K562 (cell line): ENCODE data around the gene TPO. TPM values are rescaled to one million over a fixed set of nuclear protein-coding genes. Genes with fewer than 3 reads are reported as not detected.

Experiments used
- ATAC-seq: fragments of 200-7000 bp; cut with Tn5 transposase; 3 replicates; pipeline ENCODE4 v1.9.1; 2020; ENCODE audit warnings: moderate library complexity
- BruUV-seq: library from RNA; stranded (reverse); fragments of 400-500 nt; replicated peaks from 2 replicates; lab custom pipeline; 2021; lab: Mats Ljungman, UMichigan
- CTCF ChIA-PET: fragments of 300-600 bp; formaldehyde crosslinking; extraction: SDS; loops from one replicate; lab custom pipeline; 2021; ENCODE audit warnings: low intra/inter-chr PET ratio; lab: Yijun Ruan, JAX
- POLR2A ChIA-PET: fragments of 300-600, 350-650 bp; sonication (Branson Sonifier 250); formaldehyde crosslinking; extraction: SDS; loops from one replicate; lab custom pipeline; 2021; ENCODE audit warnings: antibody characterized with exemption, inconsistent platforms; lab: Yijun Ruan, JAX
- DNase-seq, 4 experiments: peaks; one replicate each; pipeline versions ENCODE4 v3.0.0 to v3.0.0-alpha.2; 2011 to 2018; ENCODE audit warnings: low spot score in 3 of 4, mixed read lengths in 3 of 4; ENCODE audit errors: extremely low read depth in 1 of 4
- FAIRE-seq: peaks from 2 replicates; lab custom pipeline; 2011; peaks lifted over from hg19 to GRCh38; lab: Jason Lieb, UNC
- H2AFZ ChIP-seq: 2 replicates; pipeline ENCODE4 v1.6.0; 2011; ENCODE audit warnings: low read depth, low read length, control low read depth, inconsistent platforms
- H3K27ac ChIP-seq: fragments of 200-600 bp; 3 replicates; pipeline ENCODE4 v1.8.0; 2011; ENCODE audit warnings: low read depth, mild to moderate bottlenecking, control low read depth, inconsistent platforms, low read length, moderate library complexity, mixed read lengths; ENCODE audit errors: extremely low read depth
- H3K27me3 ChIP-seq, 2 experiments: fragments of 300-600 bp in 1 of 2; 2 replicates in 1 of 2; 3 replicates in 1 of 2; pipeline versions ENCODE4 v1.6.0 to v1.8.0; 2011; ENCODE audit warnings: inconsistent platforms in 2 of 2, low read length in 2 of 2, mild to moderate bottlenecking in 1 of 2, mixed read lengths in 1 of 2, moderate library complexity in 1 of 2; ENCODE audit not compliant: control insufficient read depth in 2 of 2, insufficient read depth in 2 of 2
- H3K36me3 ChIP-seq: fragments of 300-600 bp; 3 replicates; pipeline ENCODE4 v1.8.0; 2011; ENCODE audit warnings: mild to moderate bottlenecking, low read length, inconsistent platforms; ENCODE audit not compliant: control insufficient read depth, insufficient read depth
- H3K4me1 ChIP-seq, 2 experiments: fragments of 200-600 bp in 1 of 2; replicated peaks in 1 of 2; 2 replicates in 1 of 2; 3 replicates in 1 of 2; pipeline versions ENCODE4 v1.5.1 to v1.8.0; 2011; ENCODE audit warnings: inconsistent platforms in 2 of 2, low read length in 2 of 2, mild to moderate bottlenecking in 1 of 2, mixed read lengths in 1 of 2, moderate library complexity in 1 of 2; ENCODE audit not compliant: control insufficient read depth in 2 of 2, insufficient read depth in 2 of 2
- H3K4me2 ChIP-seq: 2 replicates; pipeline ENCODE4 v1.6.1; 2011; ENCODE audit warnings: low read length, control low read depth, inconsistent platforms, mixed read lengths; ENCODE audit not compliant: insufficient read depth
- H3K4me3 ChIP-seq: fragments of 200-600 bp; sonication (generic), shearing (Covaris generic); 2 replicates; pipeline ENCODE4 v1.5.1; 2016; ENCODE audit warnings: control low read depth, inconsistent platforms
- H3K79me2 ChIP-seq: fragments of 200-600 bp; 3 replicates; pipeline ENCODE4 v1.8.0; 2011; ENCODE audit warnings: low read length, inconsistent platforms; ENCODE audit not compliant: control insufficient read depth, insufficient read depth
- H3K9ac ChIP-seq, 2 experiments: 2 replicates each; pipeline versions ENCODE4 v1.6.0 to v1.6.1; 2011; ENCODE audit warnings: low read depth in 2 of 2, low read length in 2 of 2, control low read depth in 1 of 2, inconsistent platforms in 1 of 2, mild to moderate bottlenecking in 1 of 2, mixed read lengths in 1 of 2; ENCODE audit not compliant: insufficient read depth in 1 of 2
- H3K9me1 ChIP-seq: one replicate; pipeline ENCODE4 v1.6.0; 2011; ENCODE audit warnings: inconsistent platforms, mild to moderate bottlenecking, low read length, moderate library complexity; ENCODE audit not compliant: control insufficient read depth, insufficient read depth
- H3K9me3 ChIP-seq: replicated peaks from 2 replicates; pipeline ENCODE4 v1.5.1; 2011; ENCODE audit warnings: low read depth, low read length, inconsistent platforms; ENCODE audit not compliant: control insufficient read depth, insufficient read depth
- H4K20me1 ChIP-seq: replicated peaks from 2 replicates; pipeline ENCODE4 v1.6.1; 2011; ENCODE audit warnings: low read length, inconsistent platforms, mixed read lengths; ENCODE audit not compliant: control insufficient read depth, insufficient read depth
- C11orf30 ChIP-seq: fragments of 450-650 bp; IDR thresholded peaks from 2 replicates; pipeline ENCODE4 v1.6.1; 2016; ENCODE audit warnings: low read depth, mild to moderate bottlenecking
- CBFA2T2 ChIP-seq: fragments of 450-650 bp; conservative IDR thresholded peaks from 2 replicates; pipeline ENCODE4 v1.6.1; 2017; ENCODE audit warnings: mild to moderate bottlenecking
- HIVEP1 ChIP-seq: fragments of 250-450 bp; sonication (Bioruptor Pico); IDR thresholded peaks from 2 replicates; pipeline ENCODE4 v1.4.0; 2020; ENCODE audit warnings: mild to moderate bottlenecking
- KAT8 ChIP-seq: fragments of 450-650 bp; IDR thresholded peaks from 2 replicates; pipeline ENCODE4 v1.6.1; 2016; ENCODE audit warnings: low read depth, mild to moderate bottlenecking
- KLF1 ChIP-seq: fragments of 450-650 bp; IDR thresholded peaks from 2 replicates; pipeline ENCODE4 v1.6.1; 2016; ENCODE audit warnings: missing genetic modification characterization, missing compliant biosample characterization
- NFYB ChIP-seq: IDR thresholded peaks from 2 replicates; pipeline ENCODE4 v1.6.1; 2011; ENCODE audit warnings: mild to moderate bottlenecking, moderate library complexity; ENCODE audit not compliant: insufficient read length; ENCODE audit errors: extremely low read depth
- SMAD1 ChIP-seq: fragments of 150-350 bp; IDR thresholded peaks from 2 replicates; pipeline ENCODE4 v1.6.1; 2014; ENCODE audit warnings: low read length, low read depth; ENCODE audit not compliant: partially characterized antibody
- TBP ChIP-seq: optimal IDR thresholded peaks from 2 replicates; pipeline ENCODE3; 2011; ENCODE audit warnings: low read depth, low read length, improper control_type of control experiment
- TEAD2 ChIP-seq: fragments of 450-650 bp; IDR thresholded peaks from 2 replicates; pipeline ENCODE4 v1.6.1; 2016; ENCODE audit warnings: missing genetic modification characterization, control low read depth, missing compliant biosample characterization
- ZFPM2 ChIP-seq: fragments of 250-450 bp; sonication (Bioruptor Pico); IDR thresholded peaks from 2 replicates; pipeline ENCODE4 v1.5.1; 2022; ENCODE audit warnings: mild to moderate bottlenecking
- ZNF282 ChIP-seq: sonication (generic); formaldehyde crosslinking; IDR thresholded peaks from 2 replicates; pipeline ENCODE4 v1.8.1; 2023; ENCODE audit warnings: missing genetic modification reagents
- ZNF785 ChIP-seq: fragments of 250-450 bp; sonication (Bioruptor Pico); IDR thresholded peaks from 2 replicates; pipeline ENCODE4 v1.4.0; 2020; ENCODE audit warnings: mild to moderate bottlenecking
- WGBS: fragments of 100-300 bp; shearing (Covaris generic); methylation state at CpG from one replicate; pipeline ENCODE4 v1.1.6; 2016; ENCODE audit warnings: low coverage, mixed read lengths; ENCODE audit not compliant: insufficient coverage; ENCODE audit errors: missing lambda C conversion rate; 5-methylcytosine and 5-hydroxymethylcytosine counted together
- in situ Hi-C: fragments of 300-500 bp; cut with MboI; formaldehyde crosslinking; loops from 4 replicates; pipeline ENCODE4 v1.15.0; 2018; ENCODE audit warnings: inconsistent platforms, mixed read lengths
- intact Hi-C: fragments of 100-400 bp; cut with micrococcal nuclease; formaldehyde crosslinking; loops from 2 replicates; pipeline ENCODE4 v1.14.2; 2022
- polyA plus RNA-seq, 8 experiments: library from polyadenylated mRNA; depleted of rRNA in 4 of 8; stranded (reverse) in 5 of 8; unstranded in 3 of 8; fragments of >200 nt; fragmentation: Nextera tagmentation in 2 of 8; fragmentation: Illumina TruSeq in 1 of 8; extraction: Ambion mirVana in 2 of 8; extraction: Trizol in 1 of 8; gene quantifications; 2 replicates each; pipeline versions ENCODE4 v1.2.1 to v1.2.3, GENCODE V29; 2011 to 2014; ENCODE audit warnings: inconsistent platforms in 1 of 8, missing spikeins in 1 of 8
- total RNA-seq, 7 experiments: library from RNA; depleted of rRNA in 6 of 7; stranded (reverse); fragments of >200 nt in 6 of 7; fragmentation: Illumina TruSeq in 2 of 7; extraction: Trizol in 2 of 7; gene quantifications; 2 replicates each; pipeline versions ENCODE4 v1.2.1 to v1.2.3, GENCODE V29; 2011 to 2021; ENCODE audit warnings: low replicate concordance in 1 of 7
- TF ChIP-seq, protein P1 (sequence below): fragments of 250-450 bp; sonication (Bioruptor Pico); IDR thresholded peaks from 2 replicates; pipeline ENCODE4 v1.5.0; 2022; ENCODE audit warnings: mild to moderate bottlenecking
- TF ChIP-seq, protein P2 (sequence below): sonication (generic); IDR thresholded peaks from 2 replicates; pipeline ENCODE4 v1.6.1; 2016
- TF ChIP-seq, protein P3 (sequence below), 3 experiments: fragments of 200-800 bp in 1 of 3; fragments of 250-450 bp in 1 of 3; fragments of 450-650 bp in 1 of 3; sonication (Bioruptor Pico) in 1 of 3; sonication (Bioruptor generic) in 1 of 3; formaldehyde crosslinking in 1 of 3; IDR thresholded peaks; 2 replicates each; pipeline versions ENCODE4 v1.6.1 to v1.8.0; 2016 to 2022; ENCODE audit warnings: mild to moderate bottlenecking in 2 of 3, missing genetic modification characterization in 2 of 3, missing compliant biosample characterization in 1 of 3, moderate library complexity in 1 of 3

TPO gene
- total and polyA plus RNA-seq, 9 of the 15 experiments (the other 6 are each of a cell fraction or from before 2014, with no cell fraction given), result not detected

DNA sequence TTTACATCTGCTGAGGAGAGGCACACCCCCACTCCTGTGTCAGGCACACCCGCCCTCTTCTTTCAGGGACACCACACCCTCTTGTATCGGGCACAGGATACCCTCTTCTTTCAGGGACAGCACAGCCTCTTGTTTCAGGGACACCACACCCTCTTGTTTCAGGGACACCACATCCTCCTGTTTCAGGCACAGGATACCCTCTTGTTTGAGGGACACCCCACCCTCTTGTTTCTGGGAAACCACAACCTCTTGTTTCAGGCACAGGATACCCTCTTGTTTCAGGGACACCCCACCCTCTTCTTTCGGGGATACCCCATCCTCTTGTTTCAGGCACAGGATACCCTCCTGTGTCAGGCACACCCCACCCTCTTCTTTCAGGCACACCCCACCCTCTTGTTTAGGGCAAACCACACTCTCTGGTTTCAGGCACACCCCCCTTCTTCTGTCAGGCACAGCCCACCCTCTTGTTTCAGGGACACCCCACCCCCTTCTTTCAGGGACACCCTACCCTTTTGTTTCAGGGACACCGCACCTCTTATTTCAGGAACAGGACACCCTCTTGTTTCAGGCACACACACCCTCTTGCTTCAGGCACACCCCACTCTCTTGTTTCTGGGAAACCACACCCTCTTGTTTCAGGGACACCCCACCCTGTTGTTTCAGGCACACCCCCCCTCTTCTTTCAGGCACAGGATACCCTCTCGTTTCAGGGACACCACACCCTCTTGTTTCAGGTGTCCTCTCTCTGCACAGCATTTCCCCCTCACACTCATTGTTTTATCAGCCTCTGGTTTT, 96.2 kb downstream of the TPO start:
- H3K9me3 ChIP-seq, result no peaks in the 10 kb centered on the region
- no peak overlapping the region for H3K4me3 ChIP-seq
- in situ Hi-C loops, result no loop called here
- no peak for ATAC-seq
- H2AFZ ChIP-seq, result no peak overlapping the region
- no TSS peak for BruUV-seq
- no peaks in the 10 kb centered on the region for H3K36me3 ChIP-seq
- H3K27ac ChIP-seq, result no peak overlapping the region
- peaks cover 0 to 14% of the 10 kb centered on the region in 2 experiments; a peak in 2 of 5 replicates for H3K27me3 ChIP-seq
- no peak overlapping the region for H3K9ac ChIP-seq
- no peaks in the 10 kb centered on the region for H3K9me1 ChIP-seq
- no peak overlapping the region for H3K4me2 ChIP-seq
- CTCF ChIA-PET, result no interaction called here
- intact Hi-C loops, result no loop called here
- H3K79me2 ChIP-seq, result no peaks in the 10 kb centered on the region
- H4K20me1 ChIP-seq, result no peaks in the 10 kb centered on the region
- no peaks in the 10 kb centered on the region for H3K4me1 ChIP-seq
- FAIRE-seq, result no peak
- DNase-seq, result no peak
- 0% methylated on average over 4 of the region's 5 CpGs for WGBS
- POLR2A ChIA-PET, result no interaction called here
- TF ChIP-seq CBFA2T2 (no peak), TBP (no peak), SMAD1 (no peak), TEAD2 (no peak), KLF1 (tag) (no peak), C11orf30 (no peak), HIVEP1 (CRISPR knock-in tag) (no peak), ZNF785 (no peak), ZNF282 (no peak), KAT8 (no peak), ZFPM2 (CRISPR knock-in tag) (no peak), NFYB (no peak)
- TF ChIP-seq, protein P1, sequence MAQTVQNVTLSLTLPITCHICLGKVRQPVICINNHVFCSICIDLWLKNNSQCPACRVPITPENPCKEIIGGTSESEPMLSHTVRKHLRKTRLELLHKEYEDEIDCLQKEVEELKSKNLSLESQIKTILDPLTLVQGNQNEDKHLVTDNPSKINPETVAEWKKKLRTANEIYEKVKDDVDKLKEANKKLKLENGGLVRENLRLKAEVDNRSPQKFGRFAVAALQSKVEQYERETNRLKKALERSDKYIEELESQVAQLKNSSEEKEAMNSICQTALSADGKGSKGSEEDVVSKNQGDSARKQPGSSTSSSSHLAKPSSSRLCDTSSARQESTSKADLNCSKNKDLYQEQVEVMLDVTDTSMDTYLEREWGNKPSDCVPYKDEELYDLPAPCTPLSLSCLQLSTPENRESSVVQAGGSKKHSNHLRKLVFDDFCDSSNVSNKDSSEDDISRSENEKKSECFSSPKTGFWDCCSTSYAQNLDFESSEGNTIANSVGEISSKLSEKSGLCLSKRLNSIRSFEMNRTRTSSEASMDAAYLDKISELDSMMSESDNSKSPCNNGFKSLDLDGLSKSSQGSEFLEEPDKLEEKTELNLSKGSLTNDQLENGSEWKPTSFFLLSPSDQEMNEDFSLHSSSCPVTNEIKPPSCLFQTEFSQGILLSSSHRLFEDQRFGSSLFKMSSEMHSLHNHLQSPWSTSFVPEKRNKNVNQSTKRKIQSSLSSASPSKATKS, result no peak
- TF ChIP-seq, protein P2, sequence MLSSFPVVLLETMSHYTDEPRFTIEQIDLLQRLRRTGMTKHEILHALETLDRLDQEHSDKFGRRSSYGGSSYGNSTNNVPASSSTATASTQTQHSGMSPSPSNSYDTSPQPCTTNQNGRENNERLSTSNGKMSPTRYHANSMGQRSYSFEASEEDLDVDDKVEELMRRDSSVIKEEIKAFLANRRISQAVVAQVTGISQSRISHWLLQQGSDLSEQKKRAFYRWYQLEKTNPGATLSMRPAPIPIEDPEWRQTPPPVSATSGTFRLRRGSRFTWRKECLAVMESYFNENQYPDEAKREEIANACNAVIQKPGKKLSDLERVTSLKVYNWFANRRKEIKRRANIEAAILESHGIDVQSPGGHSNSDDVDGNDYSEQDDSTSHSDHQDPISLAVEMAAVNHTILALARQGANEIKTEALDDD, result no peak
- TF ChIP-seq, protein P3, sequence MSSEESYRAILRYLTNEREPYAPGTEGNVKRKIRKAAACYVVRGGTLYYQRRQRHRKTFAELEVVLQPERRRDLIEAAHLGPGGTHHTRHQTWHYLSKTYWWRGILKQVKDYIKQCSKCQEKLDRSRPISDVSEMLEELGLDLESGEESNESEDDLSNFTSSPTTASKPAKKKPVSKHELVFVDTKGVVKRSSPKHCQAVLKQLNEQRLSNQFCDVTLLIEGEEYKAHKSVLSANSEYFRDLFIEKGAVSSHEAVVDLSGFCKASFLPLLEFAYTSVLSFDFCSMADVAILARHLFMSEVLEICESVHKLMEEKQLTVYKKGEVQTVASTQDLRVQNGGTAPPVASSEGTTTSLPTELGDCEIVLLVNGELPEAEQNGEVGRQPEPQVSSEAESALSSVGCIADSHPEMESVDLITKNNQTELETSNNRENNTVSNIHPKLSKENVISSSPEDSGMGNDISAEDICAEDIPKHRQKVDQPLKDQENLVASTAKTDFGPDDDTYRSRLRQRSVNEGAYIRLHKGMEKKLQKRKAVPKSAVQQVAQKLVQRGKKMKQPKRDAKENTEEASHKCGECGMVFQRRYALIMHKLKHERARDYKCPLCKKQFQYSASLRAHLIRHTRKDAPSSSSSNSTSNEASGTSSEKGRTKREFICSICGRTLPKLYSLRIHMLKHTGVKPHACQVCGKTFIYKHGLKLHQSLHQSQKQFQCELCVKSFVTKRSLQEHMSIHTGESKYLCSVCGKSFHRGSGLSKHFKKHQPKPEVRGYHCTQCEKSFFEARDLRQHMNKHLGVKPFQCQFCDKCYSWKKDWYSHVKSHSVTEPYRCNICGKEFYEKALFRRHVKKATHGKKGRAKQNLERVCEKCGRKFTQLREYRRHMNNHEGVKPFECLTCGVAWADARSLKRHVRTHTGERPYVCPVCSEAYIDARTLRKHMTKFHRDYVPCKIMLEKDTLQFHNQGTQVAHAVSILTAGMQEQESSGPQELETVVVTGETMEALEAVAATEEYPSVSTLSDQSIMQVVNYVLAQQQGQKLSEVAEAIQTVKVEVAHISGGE (CRISPR knock-in tag; IDR thresholded peaks at IDR 0.05), result no peak
